ENCODE data around the gene NATD1. TPM values are rescaled to one million over a fixed set of nuclear protein-coding genes. Genes with fewer than 3 reads are reported as not detected.

The NATD1 gene
- total and polyA plus RNA-seq, 2 experiments from 2014 or later: 2.1 to 8.1 TPM

- Histone ChIP-seq H3F3A (replicated peaks; ENCODE audit: low read depth) (0 out of 2 replicates have a peak, but pooled peaks cover 5% of the 10 kb centered on the region), H3K4me1 (ENCODE audit: insufficient read depth) (peaks cover 18% of the 10 kb centered on the region), H3K79me2 (replicated peaks; ENCODE audit: insufficient read depth) (peaks cover 25% of the 10 kb centered on the region), H3K4me3 (no peak overlapping the region), H3K27ac (ENCODE audit: low read depth) (peak overlapping the region; percentile 77; the same call in 1 of the 2 replicates), H3K9me2 (ENCODE audit: insufficient read depth) (no peaks in the 10 kb centered on the region), H3K4me2 (no peak overlapping the region), H4K20me1 (replicated peaks; ENCODE audit: insufficient read depth) (peaks cover 18% of the 10 kb centered on the region), H3K36me3 (ENCODE audit: insufficient read depth) (peaks cover 12% of the 10 kb centered on the region), H2AFZ (no peak overlapping the region), H3K27me3 (ENCODE audit: insufficient read depth) (no peaks in the 10 kb centered on the region)
- peaks cover 59% of the 10 kb centered on the region for H3K36me3 Mint-ChIP-seq (ENCODE audit: low read depth)
- no peak for DNase-seq (ENCODE audit: low spot score)
- peaks cover 8% of the 10 kb centered on the region for H3K27me3 Mint-ChIP-seq (ENCODE audit: insufficient read depth, low read depth, poor library complexity)
- no peak for TF ChIP-seq POLR2AphosphoS5 (IDR thresholded peaks at IDR 0.05; ENCODE audit: low read depth)
- TF ChIP-seq CTCF (conservative IDR thresholded peaks at IDR 0.05; ENCODE audit: low read depth in 2 of 2): no peak
- TF ChIP-seq ZNF462 (CRISPR knock-in tag; IDR thresholded peaks at IDR 0.05): no peak
- no peak for TF ChIP-seq JUNB (IDR thresholded peaks at IDR 0.05; ENCODE audit: unreplicated experiment)
- TF ChIP-seq EZH2phosphoT487 (IDR thresholded peaks at IDR 0.05; ENCODE audit: unreplicated experiment): no peak
- no peak for TF ChIP-seq STAT1 (IDR thresholded peaks at IDR 0.05; ENCODE audit: unreplicated experiment)
- TF ChIP-seq REST (IDR thresholded peaks at IDR 0.05; ENCODE audit: unreplicated experiment): no peak
- TF ChIP-seq ZNF331 (CRISPR knock-in tag; IDR thresholded peaks at IDR 0.05; ENCODE audit: low read depth): no peak
- no peak for TF ChIP-seq ETS1 (IDR thresholded peaks at IDR 0.05)
- no peak for TF ChIP-seq ZNF114 (CRISPR knock-in tag; IDR thresholded peaks at IDR 0.05)
- no peak for TF ChIP-seq NANOG (IDR thresholded peaks at IDR 0.05; ENCODE audit: borderline replicate concordance)
- no peak for TF ChIP-seq EZH2 (IDR thresholded peaks at IDR 0.05; ENCODE audit: low read depth, unreplicated experiment)
- no peak for TF ChIP-seq CREB1 (CRISPR knock-in tag; IDR thresholded peaks at IDR 0.05; ENCODE audit: low read depth)
- no peaks in the 10 kb centered on the region for H3K9me3 Mint-ChIP-seq
- H3K4me1 Mint-ChIP-seq: peaks cover 26% of the 10 kb centered on the region
- H3K27ac Mint-ChIP-seq: no peak overlapping the region
- ATAC-seq: no peak
- H3K4me3 Mint-ChIP-seq: no peak overlapping the region
These were observed 59.0 kb downstream of the NATD1 start for GRCh38 chr17:21194226-21194625.

Measured in GM23338 (cell line).